SK-N-SH (cell line): ENCODE data around the gene ARL6IP4. TPM values are rescaled to one million over a fixed set of nuclear protein-coding genes. Genes with fewer than 3 reads are reported as not detected.

ENCODE experiments used
- CTCF ChIA-PET: fragments of 300-600, 350-600 bp; formaldehyde crosslinking; extraction: SDS; loops from one replicate; lab custom pipeline; 2021; lab: Yijun Ruan, JAX
- POLR2A ChIA-PET: fragments of 350-600 bp; sonication (Branson Sonifier 250); formaldehyde crosslinking; extraction: SDS; loops from one replicate; lab custom pipeline; 2020; ENCODE audit warnings: antibody characterized with exemption, inconsistent platforms; lab: Yijun Ruan, JAX
- DNase-seq: peaks from one replicate; pipeline ENCODE4 v3.0.0; 2012
- H2AFZ ChIP-seq: fragments of 200-600 bp; sonication (generic); 2 replicates; pipeline ENCODE4 v1.8.1; 2016; ENCODE audit warnings: antibody characterized with exemption, mild to moderate bottlenecking, low read depth
- H3F3A ChIP-seq: fragments of 200-600 bp; sonication (generic); replicated peaks from 2 replicates; pipeline ENCODE3; 2016; ENCODE audit warnings: antibody characterized with exemption, mild to moderate bottlenecking; ENCODE audit not compliant: insufficient read depth
- H3K27ac ChIP-seq, 2 experiments: fragments of 200-500 bp in 1 of 2; fragments of 200-600 bp in 1 of 2; sonication (Bioruptor generic) in 1 of 2; sonication (generic), shearing (Covaris generic) in 1 of 2; 2 replicates each; pipeline versions ENCODE4 v1.5.1 to v1.6.1; 2014 to 2016; ENCODE audit warnings: low read depth in 2 of 2, inconsistent platforms in 1 of 2, low read length in 1 of 2, mild to moderate bottlenecking in 1 of 2, mixed read lengths in 1 of 2
- H3K27me3 ChIP-seq: fragments of 200-600 bp; sonication (generic), shearing (Covaris generic); 2 replicates; pipeline ENCODE4 v1.6.1; 2016; ENCODE audit warnings: mixed run types; ENCODE audit not compliant: insufficient read depth
- H3K36me3 ChIP-seq, 2 experiments: fragments of 200-500 bp in 1 of 2; fragments of 200-600 bp in 1 of 2; sonication (Bioruptor generic) in 1 of 2; sonication (generic) in 1 of 2; replicated peaks in 1 of 2; 2 replicates each; pipeline versions ENCODE3 to v1.5.1; 2014 to 2016; ENCODE audit warnings: low read length in 1 of 2, mild to moderate bottlenecking in 1 of 2; ENCODE audit not compliant: insufficient read depth in 2 of 2, control insufficient read depth in 1 of 2
- H3K4me1 ChIP-seq, 2 experiments: fragments of 200-500 bp in 1 of 2; fragments of 200-600 bp in 1 of 2; sonication (Bioruptor generic) in 1 of 2; sonication (generic), shearing (Covaris generic) in 1 of 2; 2 replicates each; pipeline versions ENCODE4 v1.5.1 to v1.6.1; 2014 to 2016; ENCODE audit warnings: low read depth in 1 of 2, low read length in 1 of 2, mixed run types in 1 of 2; ENCODE audit not compliant: insufficient read depth in 2 of 2, control insufficient read depth in 1 of 2
- H3K4me2 ChIP-seq: fragments of 200-600 bp; sonication (generic), shearing (Covaris generic); 2 replicates; pipeline ENCODE4 v1.6.1; 2017; ENCODE audit warnings: mixed run types
- H3K4me3 ChIP-seq, 2 experiments: fragments of 200-500 bp in 1 of 2; fragments of 200-600 bp in 1 of 2; sonication (Bioruptor generic) in 1 of 2; sonication (generic), shearing (Covaris generic) in 1 of 2; 2 replicates each; pipeline versions ENCODE4 v1.5.1 to v1.8.1; 2014 to 2016; ENCODE audit warnings: low read depth in 2 of 2, inconsistent platforms in 1 of 2, low read length in 1 of 2, mild to moderate bottlenecking in 1 of 2, mixed read lengths in 1 of 2, moderate library complexity in 1 of 2
- H3K79me2 ChIP-seq: fragments of 200-600 bp; sonication (generic); 2 replicates; pipeline ENCODE4 v1.8.1; 2017; ENCODE audit warnings: mild to moderate bottlenecking; ENCODE audit not compliant: insufficient read depth
- H3K9ac ChIP-seq: fragments of 200-600 bp; sonication (generic); 2 replicates; pipeline ENCODE4 v1.6.1; 2017; ENCODE audit warnings: mixed run types
- H3K9me2 ChIP-seq: fragments of 200-600 bp; sonication (generic); 2 replicates; pipeline ENCODE4 v1.6.1; 2017; ENCODE audit warnings: mixed run types
- H3K9me3 ChIP-seq: fragments of 200-600 bp; sonication (generic); 2 replicates; pipeline ENCODE4 v1.6.1; 2017; ENCODE audit warnings: mixed run types, mild to moderate bottlenecking, moderate library complexity
- H4K20me1 ChIP-seq: fragments of 200-600 bp; sonication (generic); 2 replicates; pipeline ENCODE4 v1.6.1; 2017; ENCODE audit warnings: mild to moderate bottlenecking, mixed run types; ENCODE audit not compliant: insufficient read depth
- CHD2 ChIP-seq: fragments of 150-350 bp; IDR thresholded peaks from 2 replicates; pipeline ENCODE4 v1.6.1; 2018; ENCODE audit warnings: low read length; ENCODE audit not compliant: partially characterized antibody
- ELF1 ChIP-seq: IDR thresholded peaks from 2 replicates; pipeline ENCODE4 v1.4.0; 2012
- EP300 ChIP-seq, 2 experiments: IDR thresholded peaks; 2 replicates each; pipeline versions ENCODE4 v1.4.0 to v1.6.1; 2012; ENCODE audit warnings: borderline replicate concordance in 1 of 2, low read depth in 1 of 2, low read length in 1 of 2
- EZH2phosphoT487 ChIP-seq: fragments of 200-600 bp; sonication (generic); IDR thresholded peaks from 2 replicates; pipeline ENCODE4 v1.6.1; 2017; ENCODE audit warnings: low read depth, mixed run types, mild to moderate bottlenecking, antibody characterized with exemption, moderate library complexity, borderline replicate concordance
- FOXM1 ChIP-seq: IDR thresholded peaks from 2 replicates; pipeline ENCODE4 v1.4.0; 2012; ENCODE audit warnings: low read depth, mild to moderate bottlenecking
- GABPA ChIP-seq: IDR thresholded peaks from 2 replicates; pipeline ENCODE4 v1.4.0; 2012; ENCODE audit warnings: low read depth, mild to moderate bottlenecking
- GATA2 ChIP-seq: sonication (generic); formaldehyde crosslinking; IDR thresholded peaks from 2 replicates; pipeline ENCODE4 v1.5.0; 2020; ENCODE audit warnings: mild to moderate bottlenecking, missing genetic modification reagents
- JUND ChIP-seq: IDR thresholded peaks from 2 replicates; pipeline ENCODE4 v1.4.0; 2012
- MAX ChIP-seq: IDR thresholded peaks from 2 replicates; pipeline ENCODE4 v1.4.0; 2012; ENCODE audit warnings: low read depth
- MEF2A ChIP-seq: IDR thresholded peaks from 2 replicates; pipeline ENCODE4 v1.4.0; 2012; ENCODE audit warnings: low read depth, borderline replicate concordance
- NFIC ChIP-seq: IDR thresholded peaks from 2 replicates; pipeline ENCODE4 v1.4.0; 2012; ENCODE audit warnings: borderline replicate concordance
- RAD21 ChIP-seq: IDR thresholded peaks from 2 replicates; pipeline ENCODE4 v1.6.1; 2012; ENCODE audit warnings: mild to moderate bottlenecking, low read length
- RCOR1 ChIP-seq: fragments of 150-350 bp; IDR thresholded peaks from 2 replicates; pipeline ENCODE4 v1.6.1; 2017; ENCODE audit warnings: antibody characterized with exemption, low read length
- RFX5 ChIP-seq: IDR thresholded peaks from 2 replicates; pipeline ENCODE4 v1.6.1; 2012; ENCODE audit warnings: mild to moderate bottlenecking, improper control_type of control experiment, low read length
- RXRA ChIP-seq: IDR thresholded peaks from 2 replicates; pipeline ENCODE4 v1.4.0; 2012; ENCODE audit warnings: low read depth, mild to moderate bottlenecking, borderline replicate concordance
- TAF1 ChIP-seq: IDR thresholded peaks from 2 replicates; pipeline ENCODE4 v1.6.1; 2012; ENCODE audit warnings: low read depth, mild to moderate bottlenecking, low read length, moderate library complexity, borderline replicate concordance
- TEAD4 ChIP-seq: IDR thresholded peaks from 2 replicates; pipeline ENCODE4 v1.4.0; 2012; ENCODE audit warnings: mild to moderate bottlenecking, borderline replicate concordance; ENCODE audit not compliant: insufficient read depth
- USF2 ChIP-seq: fragments of 150-350 bp; IDR thresholded peaks from 2 replicates; pipeline ENCODE4 v1.6.1; 2017; ENCODE audit warnings: antibody characterized with exemption, low read length, low read depth, borderline replicate concordance
- YY1 ChIP-seq: IDR thresholded peaks from 2 replicates; pipeline ENCODE4 v1.4.0; 2012; ENCODE audit warnings: low read depth, mild to moderate bottlenecking
- WGBS: methylation state at CpG from one replicate; pipeline ENCODE4 v1.1.6; 2017; ENCODE audit warnings: low lambda C conversion rate; 5-methylcytosine and 5-hydroxymethylcytosine counted together
- polyA plus RNA-seq, 3 experiments: library from polyadenylated mRNA; depleted of rRNA; stranded (reverse); fragments of >200 nt; gene quantifications; 2 replicates each; pipeline ENCODE4 v1.2.3, GENCODE V29; 2012
- TF ChIP-seq, protein P1 (sequence below): fragments of 150-350 bp; IDR thresholded peaks from 2 replicates; pipeline ENCODE4 v1.6.1; 2016; ENCODE audit warnings: mild to moderate bottlenecking, low read depth, low read length
- TF ChIP-seq, protein P2 (sequence below): IDR thresholded peaks from 2 replicates; pipeline ENCODE4; 2012

ARL6IP4 gene
- polyA plus RNA-seq, 1 of the 3 experiments (the other 2 are of a cell fraction), result 370 TPM

GRCh38 chr12:122985338-122986257, 5.1 kb downstream of the ARL6IP4 start:
- Histone ChIP-seq H3K36me3 (peaks cover 0 to 14% of the 10 kb centered on the region in 2 experiments), H4K20me1 (peaks cover 10% of the 10 kb centered on the region; the same call in 1 of the 2 replicates), H3K79me2 (peaks cover 25% of the 10 kb centered on the region; the same call in 1 of the 2 replicates), H2AFZ (no peak overlapping the region), H3K9me3 (no peaks in the 10 kb centered on the region), H3K4me3 (no peak overlapping the region), H3K27me3 (no peaks in the 10 kb centered on the region), H3K9ac (no peak overlapping the region), H3K9me2 (no peaks in the 10 kb centered on the region), H3K27ac (no peak overlapping the region; a peak in 1 of 4 replicates), H3K4me1 (peaks cover 6 to 21% of the 10 kb centered on the region in 2 experiments; a peak in 3 of 4 replicates), H3K4me2 (no peak overlapping the region), H3F3A (peaks cover 7% of the 10 kb centered on the region)
- ChIA-PET POLR2A (no interaction called here), CTCF (no interaction called here)
- WGBS, result 93% methylated on average over 23 of the region's 45 CpGs
- no peak for DNase-seq
- TF ChIP-seq MAX (no peak), TEAD4 (no peak), RCOR1 (no peak), ELF1 (no peak), YY1 (no peak), RXRA (no peak), NFIC (no peak), MEF2A (no peak), GABPA (no peak), RFX5 (no peak)

GRCh38 chr12:122986258-122986871, 5.9 kb downstream of the ARL6IP4 start:
- no peak overlapping the region for H3K4me3 ChIP-seq

More at GRCh38 chr12:122986258-122986871, 5.9 kb downstream of the ARL6IP4 start:
- Histone ChIP-seq H3K27me3 (no peaks in the 10 kb centered on the region), H3K9ac (no peak overlapping the region), H3K9me3 (no peaks in the 10 kb centered on the region), H3K4me1 (peaks cover 6 to 20% of the 10 kb centered on the region in 2 experiments; a peak in 3 of 4 replicates), H3F3A (peaks cover 7% of the 10 kb centered on the region), H3K9me2 (no peaks in the 10 kb centered on the region), H3K79me2 (peaks cover 18% of the 10 kb centered on the region; the same call in 1 of the 2 replicates), H4K20me1 (peaks cover 10% of the 10 kb centered on the region; the same call in 1 of the 2 replicates), H3K36me3 (peaks cover 0 to 14% of the 10 kb centered on the region in 2 experiments), H2AFZ (no peak overlapping the region), H3K27ac (no peak overlapping the region), H3K4me2 (no peak overlapping the region)
- DNase-seq, result no peak
- CTCF ChIA-PET, result no interaction called here
- TF ChIP-seq TAF1, result no peak
- TF ChIP-seq EZH2phosphoT487, result no peak
- no peak for TF ChIP-seq RAD21
- TF ChIP-seq GATA2 (CRISPR knock-in tag), result no peak
- TF ChIP-seq EP300 (IDR thresholded peaks at IDR 0.05; ENCODE audit: borderline replicate concordance in 1 of 2, low read depth in 1 of 2, low read length in 1 of 2), result no peak
- TF ChIP-seq RCOR1, result no peak
- TF ChIP-seq JUND, result no peak
- no peak for TF ChIP-seq RXRA
- no peak for TF ChIP-seq RFX5
- no peak for TF ChIP-seq FOXM1
- no peak for TF ChIP-seq CHD2
- no peak for TF ChIP-seq YY1
- TF ChIP-seq, protein P1, sequence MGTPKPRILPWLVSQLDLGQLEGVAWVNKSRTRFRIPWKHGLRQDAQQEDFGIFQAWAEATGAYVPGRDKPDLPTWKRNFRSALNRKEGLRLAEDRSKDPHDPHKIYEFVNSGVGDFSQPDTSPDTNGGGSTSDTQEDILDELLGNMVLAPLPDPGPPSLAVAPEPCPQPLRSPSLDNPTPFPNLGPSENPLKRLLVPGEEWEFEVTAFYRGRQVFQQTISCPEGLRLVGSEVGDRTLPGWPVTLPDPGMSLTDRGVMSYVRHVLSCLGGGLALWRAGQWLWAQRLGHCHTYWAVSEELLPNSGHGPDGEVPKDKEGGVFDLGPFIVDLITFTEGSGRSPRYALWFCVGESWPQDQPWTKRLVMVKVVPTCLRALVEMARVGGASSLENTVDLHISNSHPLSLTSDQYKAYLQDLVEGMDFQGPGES, result no peak
- TF ChIP-seq, protein P2, sequence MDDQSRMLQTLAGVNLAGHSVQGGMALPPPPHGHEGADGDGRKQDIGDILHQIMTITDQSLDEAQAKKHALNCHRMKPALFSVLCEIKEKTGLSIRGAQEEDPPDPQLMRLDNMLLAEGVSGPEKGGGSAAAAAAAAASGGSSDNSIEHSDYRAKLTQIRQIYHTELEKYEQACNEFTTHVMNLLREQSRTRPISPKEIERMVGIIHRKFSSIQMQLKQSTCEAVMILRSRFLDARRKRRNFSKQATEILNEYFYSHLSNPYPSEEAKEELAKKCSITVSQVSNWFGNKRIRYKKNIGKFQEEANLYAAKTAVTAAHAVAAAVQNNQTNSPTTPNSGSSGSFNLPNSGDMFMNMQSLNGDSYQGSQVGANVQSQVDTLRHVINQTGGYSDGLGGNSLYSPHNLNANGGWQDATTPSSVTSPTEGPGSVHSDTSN, result no peak
- no peak for TF ChIP-seq USF2
- TF ChIP-seq MEF2A, result no peak
- POLR2A ChIA-PET, result no interaction called here
- 83% methylated on average over 6 of the region's 40 CpGs for WGBS
